HG03139 (cell line): Measurements from ENCODE around the gene XCL2.
A peak's percentile ranks its signal among the peaks of the same experiment; 100 is the strongest.

Experiments
- ATAC-seq: cut with Tn5 transposase; IDR thresholded peaks from one replicate; pipeline ENCODE4 v1.9.1; 2021; ENCODE audit not compliant: unreplicated experiment

Gene XCL2

GRCh38 chr1:168518201-168518689 is 25.6 kb downstream of the XCL2 start:
- no peak for ATAC-seq

GRCh38 chr1:168514455-168514854 is 29.3 kb downstream of the XCL2 start:
- ATAC-seq: no peak

GRCh38 chr1:168513656-168514404 is 30.0 kb downstream of the XCL2 start:
- no peak for ATAC-seq

GRCh38 chr1:168512864-168513595 is 30.8 kb downstream of the XCL2 start:
- no peak for ATAC-seq

- ATAC-seq: peak; percentile 55
These were observed 33.7 kb downstream of the XCL2 start for GRCh38 chr1:168509875-168510791.

GRCh38 chr1:168509210-168509609 is 34.6 kb downstream of the XCL2 start:
- ATAC-seq: no peak

- no peak for ATAC-seq
These were observed 36.0 kb downstream of the XCL2 start for GRCh38 chr1:168507828-168508227.

GRCh38 chr1:168507231-168507630 is 36.6 kb downstream of the XCL2 start:
- ATAC-seq: no peak

GRCh38 chr1:168506204-168506819 is 37.5 kb downstream of the XCL2 start:
- no peak for ATAC-seq

- ATAC-seq: no peak
These were observed 38.8 kb downstream of the XCL2 start for GRCh38 chr1:168505006-168505405.

- peak; percentile 62 for ATAC-seq
These were observed 39.5 kb downstream of the XCL2 start for GRCh38 chr1:168504064-168504837.

GRCh38 chr1:168499688-168500049 is 44.1 kb downstream of the XCL2 start:
- no peak for ATAC-seq

GRCh38 chr1:168498956-168499687 is 44.7 kb downstream of the XCL2 start:
- ATAC-seq: no peak

GRCh38 chr1:168498159-168498631 is 45.6 kb downstream of the XCL2 start:
- ATAC-seq: no peak

- no peak for ATAC-seq
These were observed 46.3 kb downstream of the XCL2 start for GRCh38 chr1:168497376-168497950.

GRCh38 chr1:168491527-168492164 is 52.2 kb downstream of the XCL2 start:
- no peak for ATAC-seq
